GM19023 (cell line): ENCODE measurements around the gene CTBP2.

Source experiments
- ATAC-seq: cut with Tn5 transposase; IDR thresholded peaks from one replicate; pipeline ENCODE4 v1.9.1; 2021; ENCODE audit warnings: mild to moderate bottlenecking, moderate library complexity; ENCODE audit not compliant: unreplicated experiment

CTBP2 gene

GRCh38 chr10:125128397-125129075, 31.8 kb downstream of the CTBP2 start:
- ATAC-seq, result no peak

GRCh38 chr10:125127986-125128385, 32.4 kb downstream of the CTBP2 start:
- no peak for ATAC-seq

- no peak for ATAC-seq
These were observed 33.3 kb downstream of the CTBP2 start for GRCh38 chr10:125127110-125127509.

- ATAC-seq, result no peak
These were observed 34.2 kb downstream of the CTBP2 start for GRCh38 chr10:125125951-125126735.

GRCh38 chr10:125124907-125125306, 35.5 kb downstream of the CTBP2 start:
- no peak for ATAC-seq

- no peak for ATAC-seq
These were observed 36.3 kb downstream of the CTBP2 start for GRCh38 chr10:125124115-125124487.

- no peak for ATAC-seq
These were observed 36.8 kb downstream of the CTBP2 start for GRCh38 chr10:125123476-125124114.

- ATAC-seq, result no peak
These were observed 37.8 kb downstream of the CTBP2 start for GRCh38 chr10:125122566-125122965.

- no peak for ATAC-seq
These were observed 39.4 kb downstream of the CTBP2 start for GRCh38 chr10:125121003-125121402.

- no peak for ATAC-seq
These were observed 40.2 kb downstream of the CTBP2 start for GRCh38 chr10:125120053-125120710.

- ATAC-seq, result no peak
These were observed 41.7 kb downstream of the CTBP2 start for GRCh38 chr10:125118701-125119100.

GRCh38 chr10:125118011-125118611, 42.3 kb downstream of the CTBP2 start:
- no peak for ATAC-seq

- no peak for ATAC-seq
These were observed 43.6 kb downstream of the CTBP2 start for GRCh38 chr10:125116652-125117310.

GRCh38 chr10:125116041-125116649, 44.2 kb downstream of the CTBP2 start:
- no peak for ATAC-seq

- ATAC-seq, result no peak
These were observed 45.0 kb downstream of the CTBP2 start for GRCh38 chr10:125115409-125115808.

- no peak for ATAC-seq
These were observed 45.5 kb downstream of the CTBP2 start for GRCh38 chr10:125114761-125115391.

GRCh38 chr10:125113691-125114371, 46.5 kb downstream of the CTBP2 start:
- ATAC-seq, result no peak

GRCh38 chr10:125112697-125113494, 47.5 kb downstream of the CTBP2 start:
- no peak for ATAC-seq
